GM23338 (cell line): Measurements from ENCODE around the gene SLX9.

Source experiments
- CREB1 ChIP-seq: fragments of 250-450 bp; sonication (Bioruptor Pico); IDR thresholded peaks from 2 replicates; pipeline ENCODE4 v1.5.0; 2020; ENCODE audit warnings: low read depth, mild to moderate bottlenecking, moderate library complexity
- EZH2 ChIP-seq: fragments of 200-600 bp; sonication (generic); IDR thresholded peaks from one replicate; pipeline ENCODE4 v1.8.0; 2017; ENCODE audit warnings: antibody characterized with exemption, mild to moderate bottlenecking, low read depth; ENCODE audit not compliant: unreplicated experiment
- EZH2phosphoT487 ChIP-seq: fragments of 200-600 bp; sonication (generic); IDR thresholded peaks from one replicate; pipeline ENCODE4 v1.8.1; 2018; ENCODE audit warnings: antibody characterized with exemption; ENCODE audit not compliant: unreplicated experiment
- POLR2AphosphoS5 ChIP-seq: IDR thresholded peaks from 2 replicates; pipeline ENCODE4 v1.6.1; 2016; ENCODE audit warnings: antibody characterized with exemption, low read depth
- REST ChIP-seq: IDR thresholded peaks from one replicate; pipeline ENCODE4 v1.6.1; 2018; ENCODE audit warnings: antibody characterized with exemption; ENCODE audit not compliant: unreplicated experiment
- ZNF331 ChIP-seq: fragments of 250-450 bp; sonication (Bioruptor Pico); IDR thresholded peaks from 2 replicates; pipeline ENCODE4 v1.5.0; 2020; ENCODE audit warnings: low read depth, mild to moderate bottlenecking, moderate library complexity
- ZNF462 ChIP-seq: fragments of 250-450 bp; sonication (Bioruptor Pico); IDR thresholded peaks from 2 replicates; pipeline ENCODE4 v1.5.0; 2020; ENCODE audit warnings: mild to moderate bottlenecking, moderate library complexity
- TF ChIP-seq, protein P1 (sequence below), 2 experiments: fragments of 200-600 bp in 1 of 2; sonication (generic) in 1 of 2; conservative IDR thresholded peaks; 2 replicates each; pipeline versions ENCODE4 v1.5.1 to v1.6.1; 2016 to 2017; ENCODE audit warnings: antibody characterized with exemption in 2 of 2, low read depth in 2 of 2, mild to moderate bottlenecking in 2 of 2, moderate library complexity in 1 of 2

DNA sequence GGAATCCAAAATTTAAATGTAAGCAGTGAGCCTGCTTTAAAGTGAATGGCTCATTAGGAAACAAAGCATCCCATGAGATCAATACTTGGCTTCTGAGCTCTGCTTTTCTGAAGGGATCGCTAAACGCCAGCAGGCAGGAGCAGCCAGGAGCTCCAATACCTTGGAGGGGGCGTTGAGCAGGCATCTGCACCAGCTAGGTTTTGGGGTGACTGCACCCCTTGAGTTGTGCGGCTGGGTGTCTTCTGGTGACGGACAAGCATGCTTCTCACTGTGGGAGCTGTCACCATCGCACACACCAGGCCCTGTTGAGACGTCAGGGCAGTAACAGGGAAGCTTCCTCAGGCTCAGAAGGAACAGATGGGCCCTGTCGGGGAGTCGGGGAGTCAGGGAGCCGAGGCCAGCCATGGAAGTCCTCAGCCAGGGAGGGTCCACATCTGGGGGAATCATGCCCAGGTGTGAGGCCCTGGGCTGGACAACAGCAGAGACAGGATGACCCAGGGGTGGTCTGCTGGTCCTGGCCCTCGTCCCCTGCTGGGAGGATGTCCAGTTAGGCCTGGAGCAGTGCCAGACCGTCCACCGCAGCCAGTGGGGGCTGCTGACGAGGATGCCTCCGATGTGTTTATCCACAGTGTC is 76.7 kb downstream of the SLX9 start:
- TF ChIP-seq, protein P1, sequence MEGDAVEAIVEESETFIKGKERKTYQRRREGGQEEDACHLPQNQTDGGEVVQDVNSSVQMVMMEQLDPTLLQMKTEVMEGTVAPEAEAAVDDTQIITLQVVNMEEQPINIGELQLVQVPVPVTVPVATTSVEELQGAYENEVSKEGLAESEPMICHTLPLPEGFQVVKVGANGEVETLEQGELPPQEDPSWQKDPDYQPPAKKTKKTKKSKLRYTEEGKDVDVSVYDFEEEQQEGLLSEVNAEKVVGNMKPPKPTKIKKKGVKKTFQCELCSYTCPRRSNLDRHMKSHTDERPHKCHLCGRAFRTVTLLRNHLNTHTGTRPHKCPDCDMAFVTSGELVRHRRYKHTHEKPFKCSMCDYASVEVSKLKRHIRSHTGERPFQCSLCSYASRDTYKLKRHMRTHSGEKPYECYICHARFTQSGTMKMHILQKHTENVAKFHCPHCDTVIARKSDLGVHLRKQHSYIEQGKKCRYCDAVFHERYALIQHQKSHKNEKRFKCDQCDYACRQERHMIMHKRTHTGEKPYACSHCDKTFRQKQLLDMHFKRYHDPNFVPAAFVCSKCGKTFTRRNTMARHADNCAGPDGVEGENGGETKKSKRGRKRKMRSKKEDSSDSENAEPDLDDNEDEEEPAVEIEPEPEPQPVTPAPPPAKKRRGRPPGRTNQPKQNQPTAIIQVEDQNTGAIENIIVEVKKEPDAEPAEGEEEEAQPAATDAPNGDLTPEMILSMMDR (conservative IDR thresholded peaks at IDR 0.05; ENCODE audit: low read depth in 2 of 2) = no peak
- TF ChIP-seq ZNF462 (no peak), EZH2 (no peak), EZH2phosphoT487 (no peak), POLR2AphosphoS5 (no peak), CREB1 (no peak), ZNF331 (no peak), REST (no peak)
